ENCODE data around the gene MAGOH. TPM values are rescaled to one million over a fixed set of nuclear protein-coding genes. Genes with fewer than 3 reads are reported as not detected.

The MAGOH gene
- total RNA-seq, 1 donor from 2014 or later = 57.5 TPM

GRCh38 chr1:53270873-53271272 lies 32.6 kb upstream of the MAGOH start:
- DNase-seq (ENCODE audit: low spot score) = no peak

GRCh38 chr1:53270107-53270506 lies 31.8 kb upstream of the MAGOH start:
- DNase-seq (ENCODE audit: low spot score) = no peak

- no peak for DNase-seq (ENCODE audit: low spot score)
Observed at GRCh38 chr1:53267761-53268160, 29.4 kb upstream of the MAGOH start.

- DNase-seq (ENCODE audit: low spot score) = no peak
Observed at GRCh38 chr1:53266038-53266437, 27.7 kb upstream of the MAGOH start.

GRCh38 chr1:53265581-53265980 lies 27.3 kb upstream of the MAGOH start:
- DNase-seq (ENCODE audit: low spot score) = no peak

- DNase-seq (ENCODE audit: low spot score) = no peak
Observed at GRCh38 chr1:53264048-53264447, 25.7 kb upstream of the MAGOH start.

GRCh38 chr1:53262000-53262399 lies 23.7 kb upstream of the MAGOH start:
- no peak for DNase-seq (ENCODE audit: low spot score)

- peak; percentile 95 for DNase-seq (ENCODE audit: low spot score)
Observed at GRCh38 chr1:53260631-53261247, 22.4 kb upstream of the MAGOH start.

GRCh38 chr1:53259932-53260331 lies 21.6 kb upstream of the MAGOH start:
- DNase-seq (ENCODE audit: low spot score) = no peak

GRCh38 chr1:53258216-53258615 lies 19.9 kb upstream of the MAGOH start:
- DNase-seq (ENCODE audit: low spot score) = no peak

GRCh38 chr1:53257454-53258081 lies 19.2 kb upstream of the MAGOH start:
- DNase-seq (ENCODE audit: low spot score) = peak; percentile 85

- DNase-seq (ENCODE audit: low spot score) = no peak
Observed at GRCh38 chr1:53256511-53257453, 18.5 kb upstream of the MAGOH start.

- no peak for DNase-seq (ENCODE audit: low spot score)
Observed at GRCh38 chr1:53255031-53255430, 16.7 kb upstream of the MAGOH start.

GRCh38 chr1:53254011-53254640 lies 15.8 kb upstream of the MAGOH start:
- peak; percentile 94 for DNase-seq (ENCODE audit: low spot score)

- no peak for DNase-seq (ENCODE audit: low spot score)
Observed at GRCh38 chr1:53250325-53250724, 12.0 kb upstream of the MAGOH start.

- DNase-seq (ENCODE audit: low spot score) = no peak
Observed at GRCh38 chr1:53249706-53250105, 11.4 kb upstream of the MAGOH start.

- DNase-seq (ENCODE audit: low spot score) = no peak
Observed at GRCh38 chr1:53246261-53247134, 8.2 kb upstream of the MAGOH start.

GRCh38 chr1:53244141-53244540 lies 5.8 kb upstream of the MAGOH start:
- no peak for DNase-seq (ENCODE audit: low spot score)

- no peak for DNase-seq (ENCODE audit: low spot score)
Observed at GRCh38 chr1:53242381-53242780, 4.1 kb upstream of the MAGOH start.

- DNase-seq (ENCODE audit: low spot score) = no peak
Observed at GRCh38 chr1:53241828-53242227, 3.5 kb upstream of the MAGOH start.

- DNase-seq (ENCODE audit: low spot score) = no peak
Observed at GRCh38 chr1:53237638-53238037, 680 bp downstream of the MAGOH start.
